DND-41 (cell line): ENCODE data around the gene ENDOD1.

ENCODE experiments used
- EZH2 ChIP-seq: IDR thresholded peaks from 3 replicates; pipeline ENCODE4 v1.6.1; 2012; ENCODE audit warnings: borderline replicate concordance, low read depth, mild to moderate bottlenecking, moderate library complexity, low read length, inconsistent platforms; ENCODE audit not compliant: severe bottlenecking
- TF ChIP-seq, protein P1 (sequence below): IDR thresholded peaks from 2 replicates; pipeline ENCODE4 v1.5.1; 2012; ENCODE audit warnings: borderline replicate concordance, low read length, moderate library complexity, mild to moderate bottlenecking; ENCODE audit not compliant: poor library complexity, severe bottlenecking; ENCODE audit errors: extremely low read depth

GRCh38 chr11:95104856-95105255 lies 15.2 kb downstream of the ENDOD1 start:
- TF ChIP-seq, protein P1, sequence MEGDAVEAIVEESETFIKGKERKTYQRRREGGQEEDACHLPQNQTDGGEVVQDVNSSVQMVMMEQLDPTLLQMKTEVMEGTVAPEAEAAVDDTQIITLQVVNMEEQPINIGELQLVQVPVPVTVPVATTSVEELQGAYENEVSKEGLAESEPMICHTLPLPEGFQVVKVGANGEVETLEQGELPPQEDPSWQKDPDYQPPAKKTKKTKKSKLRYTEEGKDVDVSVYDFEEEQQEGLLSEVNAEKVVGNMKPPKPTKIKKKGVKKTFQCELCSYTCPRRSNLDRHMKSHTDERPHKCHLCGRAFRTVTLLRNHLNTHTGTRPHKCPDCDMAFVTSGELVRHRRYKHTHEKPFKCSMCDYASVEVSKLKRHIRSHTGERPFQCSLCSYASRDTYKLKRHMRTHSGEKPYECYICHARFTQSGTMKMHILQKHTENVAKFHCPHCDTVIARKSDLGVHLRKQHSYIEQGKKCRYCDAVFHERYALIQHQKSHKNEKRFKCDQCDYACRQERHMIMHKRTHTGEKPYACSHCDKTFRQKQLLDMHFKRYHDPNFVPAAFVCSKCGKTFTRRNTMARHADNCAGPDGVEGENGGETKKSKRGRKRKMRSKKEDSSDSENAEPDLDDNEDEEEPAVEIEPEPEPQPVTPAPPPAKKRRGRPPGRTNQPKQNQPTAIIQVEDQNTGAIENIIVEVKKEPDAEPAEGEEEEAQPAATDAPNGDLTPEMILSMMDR = no peak
- no peak for TF ChIP-seq EZH2
